ENCODE data around the gene TSTD2. TPM values are rescaled to one million over a fixed set of nuclear protein-coding genes. Genes with fewer than 3 reads are reported as not detected.

TSTD2 gene
- polyA plus RNA-seq, 3 donors: 1.2 to 11.4 (median 2.4) TPM

DNA sequence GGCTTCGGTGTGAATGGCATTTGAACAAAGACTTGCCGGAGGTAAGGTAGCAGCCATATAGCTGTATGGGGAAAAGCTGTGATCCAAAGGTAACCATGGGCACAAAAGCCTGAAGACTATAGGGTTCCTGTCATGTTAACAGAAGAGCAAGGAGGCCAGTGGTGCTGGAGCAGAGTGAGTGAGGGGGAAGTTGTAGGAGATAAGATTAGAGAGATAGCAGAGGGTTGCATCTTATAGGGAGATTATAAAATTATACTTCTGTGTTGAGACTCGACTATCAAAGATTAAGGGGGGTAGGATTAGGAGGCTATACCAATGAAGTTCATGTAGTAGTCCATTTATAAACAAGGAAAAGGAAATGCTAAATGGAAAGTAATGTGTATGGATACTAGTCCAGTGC, 3.7 kb upstream of the TSTD2 start:
- peaks cover 44% of the 10 kb centered on the region for H3K4me1 Mint-ChIP-seq
- no peak overlapping the region for H2AFZ ChIP-seq (ENCODE audit: insufficient read depth, low read depth, low read length, poor library complexity, severe bottlenecking)
- H3K4me3 Mint-ChIP-seq: no peak overlapping the region
- H3K27me3 Mint-ChIP-seq (ENCODE audit: low read depth in 3 of 3): no peaks in the 10 kb centered on the region
- H3K9ac ChIP-seq (ENCODE audit: insufficient read depth, low read length, poor library complexity, severe bottlenecking): no peak overlapping the region
- peaks cover 20 to 31% of the 10 kb centered on the region in 2 donors for H3K4me1 ChIP-seq (ENCODE audit: control insufficient read depth in 1 of 2, insufficient read depth in 2 of 2, low read length in 2 of 2)
- TF ChIP-seq, protein P1, sequence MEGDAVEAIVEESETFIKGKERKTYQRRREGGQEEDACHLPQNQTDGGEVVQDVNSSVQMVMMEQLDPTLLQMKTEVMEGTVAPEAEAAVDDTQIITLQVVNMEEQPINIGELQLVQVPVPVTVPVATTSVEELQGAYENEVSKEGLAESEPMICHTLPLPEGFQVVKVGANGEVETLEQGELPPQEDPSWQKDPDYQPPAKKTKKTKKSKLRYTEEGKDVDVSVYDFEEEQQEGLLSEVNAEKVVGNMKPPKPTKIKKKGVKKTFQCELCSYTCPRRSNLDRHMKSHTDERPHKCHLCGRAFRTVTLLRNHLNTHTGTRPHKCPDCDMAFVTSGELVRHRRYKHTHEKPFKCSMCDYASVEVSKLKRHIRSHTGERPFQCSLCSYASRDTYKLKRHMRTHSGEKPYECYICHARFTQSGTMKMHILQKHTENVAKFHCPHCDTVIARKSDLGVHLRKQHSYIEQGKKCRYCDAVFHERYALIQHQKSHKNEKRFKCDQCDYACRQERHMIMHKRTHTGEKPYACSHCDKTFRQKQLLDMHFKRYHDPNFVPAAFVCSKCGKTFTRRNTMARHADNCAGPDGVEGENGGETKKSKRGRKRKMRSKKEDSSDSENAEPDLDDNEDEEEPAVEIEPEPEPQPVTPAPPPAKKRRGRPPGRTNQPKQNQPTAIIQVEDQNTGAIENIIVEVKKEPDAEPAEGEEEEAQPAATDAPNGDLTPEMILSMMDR (IDR thresholded peaks at IDR 0.05): no peak
- H3K9me3 Mint-ChIP-seq: no peaks in the 10 kb centered on the region
- peaks cover 79% of the 10 kb centered on the region for H3K79me2 ChIP-seq (ENCODE audit: insufficient read depth, low read length)
- intact Hi-C loops (cut with micrococcal nuclease): loop anchor here (10.0 kb wide), 2 partner anchors 58 to 288 kb away; partner anchors contain the start of genes TRMO (in 1 of the 2) and XPA (in 1 of the 2)
- H3K36me3 ChIP-seq (replicated peaks in 1 of 2; ENCODE audit: control insufficient read depth in 1 of 2, insufficient read depth in 2 of 2, low read length in 2 of 2): peaks cover 9 to 18% of the 10 kb centered on the region in 2 donors
- H3K36me3 Mint-ChIP-seq: peaks cover 22 to 28% of the 10 kb centered on the region in 2 donors
- no peak overlapping the region for H3K4me2 ChIP-seq (replicated peaks; ENCODE audit: extremely low read depth, low read length, poor library complexity, severe bottlenecking)
- no peak overlapping the region for H3K4me3 ChIP-seq (replicated peaks in 1 of 3; ENCODE audit: low read depth in 2 of 3, low read length in 3 of 3)
- no peaks in the 10 kb centered on the region for H3K27me3 ChIP-seq (ENCODE audit: control insufficient read depth in 2 of 2, insufficient read depth in 2 of 2, low read length in 2 of 2)
- H3K27ac ChIP-seq (ENCODE audit: low read depth in 1 of 2, low read length in 2 of 2): peak overlapping the region in 1 of 2 donors; percentile 46
- H3K27ac Mint-ChIP-seq: peak overlapping the region in 3 of 7 donors; percentile 1 to 77 (median 61)
- no peak for DNase-seq
- no peaks in the 10 kb centered on the region for H3K9me3 ChIP-seq (replicated peaks in 1 of 2; ENCODE audit: control insufficient read depth in 1 of 2, insufficient read depth in 1 of 2, low read length in 2 of 2)
- 93% methylated on average over 2 of the region's 3 CpGs for WGBS (ENCODE audit: insufficient coverage)
- H4K20me1 ChIP-seq (ENCODE audit: insufficient read depth, low read length): peaks cover 47% of the 10 kb centered on the region

- Mint-ChIP-seq H3K27ac (peak overlapping the region in 5 of 7 donors; percentile 4 to 100 (median 75)), H3K36me3 (peaks cover 9 to 17% of the 10 kb centered on the region in 2 donors), H3K4me3 (peak overlapping the region in 1 of 2 donors; percentile 94), H3K27me3 (ENCODE audit: low read depth in 3 of 3) (no peaks in the 10 kb centered on the region), H3K4me1 (peaks cover 51% of the 10 kb centered on the region), H3K9me3 (no peaks in the 10 kb centered on the region)
- TF ChIP-seq, protein P1 (IDR thresholded peaks at IDR 0.05): no peak
- H3K4me3 ChIP-seq (replicated peaks in 1 of 3; ENCODE audit: low read depth in 2 of 3, low read length in 3 of 3): peak overlapping the region in 1 of 3 experiments; percentile 96
- H3K9ac ChIP-seq (ENCODE audit: insufficient read depth, low read length, poor library complexity, severe bottlenecking): peak overlapping the region; percentile 89
- H3K36me3 ChIP-seq (replicated peaks in 1 of 2; ENCODE audit: control insufficient read depth in 1 of 2, insufficient read depth in 2 of 2, low read length in 2 of 2): peaks cover 0 to under 1% of the 10 kb centered on the region in 2 donors
- DNase-seq: no peak
- H3K9me3 ChIP-seq (replicated peaks in 1 of 2; ENCODE audit: control insufficient read depth in 1 of 2, insufficient read depth in 1 of 2, low read length in 2 of 2): no peaks in the 10 kb centered on the region
- no peaks in the 10 kb centered on the region for H3K27me3 ChIP-seq (ENCODE audit: control insufficient read depth in 2 of 2, insufficient read depth in 2 of 2, low read length in 2 of 2)
- peaks cover 24 to 36% of the 10 kb centered on the region in 2 donors for H3K4me1 ChIP-seq (ENCODE audit: control insufficient read depth in 1 of 2, insufficient read depth in 2 of 2, low read length in 2 of 2)
- peak overlapping the region; percentile 89 for H2AFZ ChIP-seq (ENCODE audit: insufficient read depth, low read depth, low read length, poor library complexity, severe bottlenecking)
- intact Hi-C loops (cut with micrococcal nuclease): loop anchor here (10.0 kb wide), 2 partner anchors 60 to 290 kb away; partner anchors contain the start of genes TRMO (in 1 of the 2) and XPA (in 1 of the 2)
- no CpG with 5 or more reads among the region's 7 CpGs for WGBS (ENCODE audit: insufficient coverage)
- peak overlapping the region; percentile 96 for H3K4me2 ChIP-seq (replicated peaks; ENCODE audit: extremely low read depth, low read length, poor library complexity, severe bottlenecking)
- H3K79me2 ChIP-seq (ENCODE audit: insufficient read depth, low read length): peaks cover 80% of the 10 kb centered on the region
- H3K27ac ChIP-seq (ENCODE audit: low read depth in 1 of 2, low read length in 2 of 2): peak overlapping the region in 1 of 2 donors; percentile 98
- peaks cover 35% of the 10 kb centered on the region for H4K20me1 ChIP-seq (ENCODE audit: insufficient read depth, low read length)
Observed at GRCh38 chr9:97635026-97635425, 1.9 kb upstream of the TSTD2 start.
